Ecto neural progenitor cell (in vitro differentiated cells): ENCODE results near the gene DAPK1.

Source experiments
- DNase-seq: peaks from one replicate; pipeline ENCODE4 v3.0.0-alpha.2; 2018; ENCODE audit warnings: low spot score

Gene DAPK1

DNA sequence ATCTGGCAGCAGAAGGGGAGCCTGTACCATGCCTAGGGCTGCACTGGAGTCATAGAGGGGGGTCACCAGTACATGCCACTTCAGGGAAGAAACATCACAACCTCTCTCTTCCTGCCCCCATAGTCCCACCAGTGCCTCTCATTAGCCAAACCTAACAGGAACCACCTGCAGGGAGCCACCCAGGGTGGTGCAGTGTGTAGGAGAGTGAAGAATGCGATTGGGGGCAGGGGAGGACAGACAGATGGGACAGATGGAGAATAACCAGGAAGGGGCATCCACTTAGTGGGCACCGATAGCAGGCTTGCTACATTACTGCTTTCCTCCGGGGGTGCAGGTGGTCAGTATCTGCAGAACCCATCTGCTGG is 19.2 kb downstream of the DAPK1 start:
- DNase-seq = peak; percentile 29

DNA sequence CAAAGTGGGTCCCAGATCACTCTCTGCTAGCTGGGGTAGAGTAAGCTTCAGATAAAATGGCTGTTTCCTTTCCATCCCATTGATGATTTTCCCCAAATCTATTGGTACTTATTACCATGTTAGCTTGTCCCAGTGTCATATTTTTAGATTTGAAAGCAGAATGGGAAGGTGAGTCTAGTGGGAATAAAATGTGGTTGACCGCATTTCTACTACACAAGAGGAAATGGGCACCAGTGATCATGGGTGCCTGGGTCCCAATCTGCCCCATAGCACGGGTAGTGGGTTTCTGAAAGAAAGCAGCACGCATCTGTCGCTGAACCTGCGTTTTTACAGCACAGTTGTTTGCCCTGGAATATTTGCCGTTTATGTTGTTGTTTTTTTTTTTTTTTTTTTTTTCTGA is 20.1 kb downstream of the DAPK1 start:
- no peak for DNase-seq

DNA sequence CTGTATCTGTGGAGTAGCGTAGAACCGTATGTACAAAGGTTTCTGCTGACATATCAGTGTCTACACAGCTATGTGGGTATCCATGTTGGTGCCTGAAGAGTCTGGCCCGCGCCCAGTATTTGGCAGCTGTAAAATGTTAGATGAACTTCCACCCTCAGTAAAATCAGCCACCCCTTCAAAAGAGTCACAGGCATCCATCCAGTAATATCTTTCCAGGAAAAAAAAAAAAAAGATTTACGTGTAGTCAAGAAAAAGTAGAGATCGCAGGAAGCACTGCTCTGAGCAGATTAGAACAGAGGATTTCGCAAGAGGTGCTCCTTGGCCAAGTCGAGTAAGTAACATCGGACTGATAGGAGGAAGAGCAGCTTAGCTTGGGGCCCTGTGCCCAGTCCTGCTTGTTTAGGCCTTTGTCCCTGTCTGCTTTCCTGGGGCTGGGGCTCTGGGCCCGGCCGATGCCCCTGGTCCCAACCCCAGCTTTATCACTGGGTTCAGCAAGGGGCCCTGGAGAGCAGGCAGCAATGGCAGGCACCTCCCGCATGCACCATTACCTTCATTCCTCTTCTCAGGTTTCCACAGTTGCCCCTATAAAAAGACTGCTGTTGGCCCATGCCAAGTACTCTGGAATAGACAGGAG is 21.2 kb downstream of the DAPK1 start:
- DNase-seq = no peak

DNA sequence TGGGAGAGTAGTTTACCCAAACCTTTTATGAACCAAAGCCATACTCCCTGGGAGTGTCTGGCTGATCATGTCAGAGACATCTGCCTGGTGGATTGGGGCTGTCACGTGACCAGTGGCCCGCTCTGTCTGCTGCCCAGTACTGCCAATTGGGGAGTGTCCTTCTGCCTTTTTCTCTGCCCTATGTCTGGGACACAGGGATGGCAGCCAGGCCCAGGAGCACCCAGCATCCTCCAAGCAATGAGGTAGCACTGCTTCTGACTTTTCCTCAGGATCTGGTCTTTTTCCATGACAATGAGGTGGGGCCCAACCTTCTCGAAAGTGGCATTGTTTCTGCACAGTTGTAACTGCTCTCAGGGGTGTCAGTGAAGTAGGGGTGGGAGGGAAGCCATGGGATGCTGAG is 21.8 kb downstream of the DAPK1 start:
- DNase-seq = no peak

DNA sequence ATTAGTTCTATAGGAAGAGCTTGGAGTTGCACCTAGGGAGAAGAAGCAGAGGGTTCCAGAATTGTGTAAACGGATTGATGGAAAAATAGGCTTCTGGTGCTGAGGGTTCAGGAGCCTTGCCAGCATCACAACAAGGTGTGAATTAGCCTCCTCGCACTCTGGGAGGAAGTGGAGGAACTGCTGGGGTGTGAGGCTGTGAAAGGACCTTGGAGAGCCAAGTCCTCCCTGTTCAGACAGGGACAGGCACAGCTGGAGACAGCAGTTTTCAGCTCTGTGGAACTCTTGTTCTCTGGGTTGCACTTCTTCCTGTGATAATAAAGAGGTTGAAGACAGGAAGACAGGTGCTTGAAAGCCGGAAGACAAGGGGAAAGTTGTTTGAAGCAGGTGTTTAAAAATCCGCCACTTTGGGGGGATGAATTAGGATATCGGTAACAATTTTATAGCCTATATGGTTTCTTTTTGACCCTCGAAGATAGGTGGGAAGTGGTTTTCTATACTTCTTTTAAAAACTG is 22.6 kb downstream of the DAPK1 start:
- DNase-seq = no peak

DNA sequence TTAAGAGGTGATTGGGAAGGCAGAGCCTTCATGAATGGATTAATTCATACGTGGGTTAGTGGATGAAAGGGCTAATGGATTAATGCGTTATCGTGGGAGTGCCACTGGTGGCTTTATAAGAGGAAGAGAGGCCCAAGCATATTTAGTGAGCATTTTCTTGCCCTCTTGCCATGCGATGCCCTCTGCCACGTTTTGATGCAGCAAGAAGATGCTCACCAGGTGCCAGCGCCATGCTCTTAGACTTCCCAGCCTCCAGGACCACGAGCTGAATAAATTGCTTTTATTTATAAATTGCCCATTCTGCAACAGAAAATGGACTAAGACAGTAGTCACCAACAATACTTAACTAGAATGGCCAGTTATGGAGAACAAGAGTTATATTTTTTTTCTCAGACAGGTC is 24.2 kb downstream of the DAPK1 start:
- no peak for DNase-seq

DNA sequence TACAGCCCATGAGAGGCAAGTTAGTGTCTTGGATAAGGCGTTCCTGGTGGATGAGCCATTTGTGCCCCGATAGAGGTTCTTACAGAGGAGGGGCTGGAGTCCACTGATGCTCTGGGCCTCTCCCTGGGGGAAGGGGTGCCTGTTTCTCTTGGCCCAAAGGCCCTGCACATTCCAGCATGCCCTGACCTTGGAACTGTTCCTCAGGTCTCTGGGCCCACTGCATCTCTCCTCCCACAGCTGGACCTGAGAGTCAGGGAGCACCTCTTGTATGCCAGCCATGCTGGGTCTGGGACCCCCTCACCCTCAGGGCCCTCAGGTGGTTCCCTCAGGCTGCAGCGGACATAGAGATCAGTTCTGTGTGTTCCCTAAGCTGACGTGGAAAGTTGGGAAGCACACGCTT is 26.4 kb downstream of the DAPK1 start:
- no peak for DNase-seq

DNA sequence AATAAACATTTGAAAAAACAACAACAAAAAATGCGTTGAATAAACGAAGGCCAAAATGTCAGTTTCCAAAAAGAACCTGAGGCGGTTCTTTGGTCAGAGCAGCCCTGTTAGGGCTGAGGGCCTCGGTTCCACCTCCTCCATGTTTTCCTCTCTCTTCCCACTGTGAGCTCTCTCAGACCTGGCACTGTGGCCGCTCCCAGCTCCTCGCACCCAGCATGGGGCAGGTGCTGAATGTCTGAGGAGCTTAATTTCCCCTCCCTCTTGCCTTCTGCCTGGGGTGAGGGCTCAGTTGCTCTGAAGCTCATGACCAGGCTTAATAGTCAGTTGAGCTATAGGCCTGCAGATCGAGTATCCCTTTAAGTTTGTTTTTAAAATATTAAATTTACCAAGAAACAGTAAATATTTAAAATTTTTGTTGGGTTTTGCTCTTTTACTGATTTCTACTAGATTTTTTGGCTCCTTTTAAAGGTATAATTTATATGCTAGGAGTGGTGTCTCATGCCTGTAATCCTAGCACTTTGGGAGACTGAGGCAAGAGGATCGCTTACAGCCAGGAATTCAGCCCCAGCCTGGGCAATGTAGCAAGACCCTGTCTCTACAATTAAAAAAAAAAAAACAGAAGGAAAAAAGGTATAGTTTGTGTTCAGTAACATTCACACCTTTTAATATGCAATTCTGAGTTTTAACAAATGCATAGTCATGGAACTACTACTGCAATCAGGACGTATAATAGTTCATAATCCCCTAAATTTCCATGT is 28.1 kb downstream of the DAPK1 start:
- no peak for DNase-seq

DNA sequence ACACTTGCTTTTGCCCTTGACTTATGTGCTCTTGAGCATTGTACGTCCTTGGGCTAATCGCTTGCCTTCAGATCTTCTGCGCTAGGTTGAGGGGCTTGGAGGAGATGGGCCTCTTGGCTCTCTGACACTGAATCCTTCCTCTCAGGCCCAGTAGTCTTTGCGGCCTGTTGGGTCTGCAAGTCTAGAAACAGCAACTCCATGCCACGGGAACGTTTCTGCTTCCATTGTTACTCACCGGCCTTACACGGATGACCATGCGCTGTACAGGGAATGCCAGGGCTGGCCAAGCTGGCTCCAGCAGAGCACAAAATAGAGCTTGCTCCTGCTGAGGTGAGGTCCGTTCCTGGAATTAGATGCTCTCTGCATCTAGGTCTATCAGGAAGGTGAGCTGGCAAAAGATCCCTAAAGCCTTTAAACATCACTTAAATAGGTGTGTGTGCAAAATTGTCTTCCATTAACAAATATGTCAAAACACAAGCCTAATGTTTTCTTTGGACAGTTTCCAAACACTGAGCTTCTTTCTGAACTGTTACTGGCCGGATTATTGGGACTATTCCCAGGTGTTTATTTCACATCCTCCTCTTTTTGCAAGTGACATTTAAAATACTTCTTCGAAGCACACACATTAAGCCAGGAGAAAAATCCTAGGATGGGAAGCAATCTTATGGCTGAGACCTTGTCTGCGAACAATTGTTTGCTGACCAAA is 29.7 kb downstream of the DAPK1 start:
- no peak for DNase-seq

DNA sequence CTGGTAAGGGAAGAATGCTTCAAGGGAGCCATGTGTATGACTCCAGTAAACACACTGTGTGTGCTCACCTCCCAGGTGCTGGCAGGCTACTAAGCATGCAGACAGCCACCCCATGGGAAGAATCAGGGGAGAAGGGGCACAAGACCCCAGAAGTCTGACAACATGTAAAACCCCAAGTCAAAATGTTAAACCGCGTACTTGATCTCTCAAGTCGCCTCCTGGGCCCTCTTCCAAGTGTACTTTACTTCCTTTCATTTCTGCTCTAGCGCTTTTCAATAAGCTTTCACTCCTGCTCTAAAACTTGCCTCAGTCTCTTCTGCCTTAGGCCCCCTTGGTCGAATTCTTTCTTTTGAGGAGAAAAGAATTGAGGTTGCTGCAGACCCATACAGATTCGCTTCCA is 31.3 kb downstream of the DAPK1 start:
- no peak for DNase-seq

DNA sequence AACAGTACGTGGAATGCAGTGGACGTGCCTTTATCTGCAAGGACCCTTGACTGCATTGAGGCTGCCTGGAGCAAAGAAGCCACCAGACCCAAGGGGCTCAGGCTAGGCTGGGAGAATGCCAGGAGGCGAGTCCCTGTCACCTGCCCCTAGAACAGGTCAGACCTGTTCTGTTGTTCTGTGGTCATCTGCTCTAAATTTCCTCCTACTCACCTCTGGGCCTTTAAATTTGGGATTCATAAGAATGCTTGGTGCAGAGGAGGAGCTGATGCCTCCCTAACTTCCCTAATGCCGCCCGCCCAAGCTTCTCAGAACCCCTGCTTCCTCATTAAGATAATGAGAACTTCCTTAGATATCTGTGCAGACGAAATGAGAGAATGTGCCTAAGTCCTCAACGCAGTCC is 32.0 kb downstream of the DAPK1 start:
- DNase-seq = no peak

DNA sequence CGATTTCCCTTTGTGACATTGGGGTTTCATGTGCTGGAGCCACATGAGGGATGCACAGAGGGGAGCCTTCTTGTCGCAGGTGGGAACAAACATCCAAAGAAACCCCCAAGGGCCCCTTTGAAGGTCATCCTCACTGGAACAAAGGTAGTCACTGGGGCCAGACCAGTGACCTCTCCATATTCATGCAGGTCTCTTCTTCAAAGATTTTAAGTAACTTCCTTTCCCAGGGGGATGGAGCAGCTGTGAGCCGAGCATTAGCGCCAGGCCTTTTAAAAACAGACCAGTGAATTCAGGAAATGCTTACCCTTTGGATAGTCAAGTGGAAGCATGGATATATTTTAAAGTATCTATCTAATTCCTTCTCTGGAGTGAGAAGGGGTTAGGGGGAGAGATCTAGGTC is 33.0 kb downstream of the DAPK1 start:
- DNase-seq = no peak

DNA sequence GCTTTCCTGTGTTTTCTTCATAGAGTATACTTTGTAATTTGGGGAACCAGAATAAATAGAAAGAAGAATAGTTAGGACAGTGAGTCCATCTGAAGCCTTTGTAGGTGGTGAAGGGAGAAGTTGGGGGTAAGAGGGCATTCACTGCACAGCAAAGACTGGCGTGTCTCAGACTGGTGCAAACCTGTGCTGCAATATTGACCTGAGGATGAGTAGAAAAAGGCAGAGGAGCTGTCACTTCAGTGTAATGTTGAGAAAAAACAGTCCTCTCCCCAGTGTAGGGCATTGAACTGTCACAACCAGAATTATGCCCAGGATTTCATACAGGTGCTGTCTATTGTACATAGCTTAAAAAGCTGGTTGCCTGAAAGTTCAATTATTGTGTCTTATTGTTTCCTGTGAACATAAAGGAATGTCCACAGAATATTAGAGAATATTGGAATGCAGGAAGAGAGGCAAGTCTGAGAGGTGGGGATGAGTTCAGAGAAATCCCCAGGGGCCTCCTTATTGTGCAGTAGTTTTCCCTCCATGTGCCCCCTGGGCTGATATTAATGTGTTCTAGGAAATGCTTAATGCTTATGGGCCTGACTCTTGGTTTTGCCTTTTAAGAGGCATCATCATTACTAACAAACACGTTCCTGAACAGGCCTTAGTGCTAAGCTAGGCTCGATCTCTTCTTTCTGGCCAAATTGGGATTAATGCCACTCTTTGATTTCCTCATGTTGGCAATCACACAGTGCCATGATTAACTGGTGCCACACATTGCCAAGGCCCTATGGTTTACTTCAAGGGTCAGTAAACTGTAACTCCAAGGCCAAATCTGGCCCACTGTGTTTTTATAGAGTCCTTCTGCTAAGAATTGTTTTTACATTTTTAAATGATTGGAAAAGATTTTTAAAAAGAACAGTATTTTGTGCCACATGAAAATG is 34.0 kb downstream of the DAPK1 start:
- no peak for DNase-seq

DNA sequence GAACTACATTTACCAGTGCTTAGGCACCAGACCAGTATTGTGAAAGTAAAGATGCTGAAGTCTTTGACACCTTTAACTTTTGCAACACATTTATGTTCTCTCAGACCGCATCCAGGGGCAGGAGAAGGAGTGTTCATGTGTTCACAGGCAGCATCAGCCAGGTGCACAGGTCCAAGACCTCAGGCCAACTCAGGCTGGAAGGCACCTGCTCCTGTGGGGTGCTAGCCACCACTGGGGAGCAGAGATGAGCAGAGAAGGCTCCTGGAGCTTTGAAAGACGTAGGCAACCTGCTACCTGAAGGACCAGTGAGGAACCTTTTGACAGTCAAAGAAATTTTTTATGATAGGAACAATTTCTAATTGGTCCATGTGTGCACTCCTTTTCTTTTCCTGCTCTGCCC is 35.6 kb downstream of the DAPK1 start:
- DNase-seq = no peak

DNA sequence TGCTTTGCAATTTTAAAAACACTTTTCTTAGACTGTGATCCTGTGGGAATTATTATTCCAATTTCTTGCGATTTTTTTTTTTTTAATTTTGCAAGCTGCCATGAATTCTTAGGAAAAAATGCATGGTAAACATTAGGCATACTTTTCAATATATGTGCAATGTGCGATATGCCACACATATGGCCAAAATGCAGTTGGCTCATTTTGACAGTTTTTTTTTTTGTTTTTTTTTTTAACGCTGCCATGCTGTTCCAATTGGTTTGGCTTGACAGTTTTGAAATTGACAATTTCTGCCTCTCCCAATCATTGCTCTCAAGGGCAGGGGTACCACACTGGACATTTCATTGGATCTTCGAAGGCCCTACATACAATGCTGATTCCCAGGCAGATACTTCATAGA is 36.4 kb downstream of the DAPK1 start:
- no peak for DNase-seq

DNA sequence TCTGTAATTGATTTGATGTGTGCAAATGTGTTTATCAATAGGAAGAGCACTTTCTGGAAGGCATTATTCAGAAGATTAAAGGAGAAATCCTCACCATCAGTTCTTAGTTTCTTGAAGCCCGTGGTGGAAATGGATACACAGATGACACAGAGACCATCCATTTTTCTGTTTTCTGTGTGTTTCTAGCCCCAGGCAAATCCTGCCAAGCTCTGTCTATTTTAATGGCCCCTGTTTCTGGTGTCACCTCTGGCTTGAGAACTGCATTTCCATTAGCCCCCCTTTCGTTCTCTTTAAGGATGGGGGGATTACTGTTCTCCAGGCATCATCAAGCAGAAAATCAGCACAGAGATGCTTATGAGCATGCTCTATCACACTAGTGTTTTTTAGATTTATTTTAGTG is 37.3 kb downstream of the DAPK1 start:
- DNase-seq = no peak

DNA sequence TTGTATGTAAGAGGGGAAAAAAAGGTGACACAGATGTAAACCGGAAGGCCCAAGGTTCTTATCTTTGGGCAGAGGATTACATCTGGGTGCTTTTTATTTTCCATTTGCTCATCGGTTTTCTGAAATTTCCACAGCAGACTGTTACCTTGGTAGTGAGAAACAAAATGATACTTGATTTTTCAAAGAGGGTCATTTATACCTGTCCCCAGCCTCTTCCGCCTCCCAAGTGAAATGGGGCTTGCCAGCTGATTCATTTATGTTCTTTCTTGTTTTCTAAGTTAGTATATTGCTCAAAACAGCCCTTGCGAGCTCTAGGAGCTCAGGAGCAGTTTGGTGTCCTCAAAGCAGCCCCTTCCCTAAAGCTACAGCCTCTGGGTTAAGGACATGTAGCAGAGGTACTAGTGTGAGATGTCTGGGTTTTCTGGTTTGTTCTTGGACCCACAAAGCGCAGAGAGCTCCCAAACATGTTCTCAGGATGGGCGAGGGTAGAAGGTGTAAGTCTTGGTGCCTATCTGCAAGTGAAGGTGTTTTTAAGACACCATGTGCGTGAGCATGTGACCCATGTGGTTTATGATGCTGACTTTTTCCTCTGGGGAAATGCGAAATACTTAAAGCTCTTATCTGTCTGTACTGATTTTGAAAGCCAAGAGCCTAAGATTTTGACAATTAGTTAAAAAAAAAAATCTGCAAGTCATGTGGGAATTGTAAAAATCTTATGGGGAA is 38.3 kb downstream of the DAPK1 start:
- no peak for DNase-seq

DNA sequence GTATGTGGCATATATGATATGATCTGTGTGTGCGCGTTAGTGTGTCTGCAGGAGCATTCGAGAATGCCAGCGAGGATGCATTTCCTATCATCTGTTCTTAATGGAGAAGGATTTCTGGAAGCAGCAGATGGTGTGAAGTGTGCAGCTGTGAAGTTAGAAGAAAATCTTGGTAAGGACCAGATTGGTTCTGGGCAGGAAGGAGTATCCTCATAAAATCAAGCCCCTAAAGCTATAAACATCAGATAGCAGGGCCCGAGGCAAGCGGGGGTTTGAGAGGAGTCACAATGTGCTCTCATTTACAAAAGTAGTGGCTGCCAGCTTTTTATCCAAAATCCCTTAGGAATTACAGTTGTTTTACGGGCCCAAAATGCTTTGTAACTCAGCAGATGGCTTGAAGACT is 40.0 kb downstream of the DAPK1 start:
- no peak for DNase-seq

DNA sequence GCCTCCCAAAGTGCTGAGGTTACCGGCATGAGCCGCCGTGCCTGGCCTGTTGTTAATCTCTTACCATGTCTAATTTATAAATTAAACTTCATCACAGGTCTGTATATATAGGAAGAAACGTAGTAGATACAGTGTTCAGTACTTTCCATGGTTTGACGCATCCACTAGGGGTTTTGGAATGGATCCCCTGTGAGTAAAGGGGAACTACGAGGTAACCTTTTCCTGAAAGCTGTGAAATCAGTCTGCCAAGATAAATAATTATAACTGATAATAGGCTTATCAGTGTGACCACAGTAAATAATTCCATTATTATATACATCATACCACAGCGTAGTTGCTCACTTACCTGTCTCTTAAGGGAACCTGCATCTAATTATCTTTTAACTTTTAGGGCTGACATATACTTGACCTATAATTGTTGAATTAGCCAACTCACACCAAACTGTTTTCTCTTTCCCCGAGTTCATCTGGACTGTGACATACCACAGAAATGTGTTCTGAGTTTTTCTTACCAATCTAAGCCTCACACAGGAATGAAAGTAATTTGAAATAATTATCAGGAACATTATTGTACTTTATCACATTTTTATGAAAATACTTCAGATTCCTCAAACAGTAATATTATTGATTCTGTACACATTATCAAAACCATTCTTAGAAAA is 42.9 kb downstream of the DAPK1 start:
- DNase-seq = no peak

DNA sequence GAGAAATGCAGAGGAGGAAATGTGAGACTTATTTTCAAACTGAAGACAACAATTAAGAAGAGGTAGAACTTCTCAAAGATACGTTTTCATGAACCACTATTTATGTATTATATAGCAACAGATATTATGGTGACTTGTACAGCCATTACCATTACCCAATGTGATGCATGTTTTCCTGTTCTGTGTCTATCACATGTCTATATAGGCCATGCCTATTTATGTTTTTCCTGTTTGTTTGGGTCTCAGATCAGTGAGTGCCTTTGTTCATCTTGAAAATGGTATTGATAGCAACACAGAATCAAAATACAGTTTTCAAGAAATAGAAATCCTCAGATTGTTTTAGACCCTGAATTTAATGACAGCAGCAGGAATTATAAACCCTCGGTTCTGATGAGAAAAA is 44.0 kb downstream of the DAPK1 start:
- DNase-seq = no peak

DNA sequence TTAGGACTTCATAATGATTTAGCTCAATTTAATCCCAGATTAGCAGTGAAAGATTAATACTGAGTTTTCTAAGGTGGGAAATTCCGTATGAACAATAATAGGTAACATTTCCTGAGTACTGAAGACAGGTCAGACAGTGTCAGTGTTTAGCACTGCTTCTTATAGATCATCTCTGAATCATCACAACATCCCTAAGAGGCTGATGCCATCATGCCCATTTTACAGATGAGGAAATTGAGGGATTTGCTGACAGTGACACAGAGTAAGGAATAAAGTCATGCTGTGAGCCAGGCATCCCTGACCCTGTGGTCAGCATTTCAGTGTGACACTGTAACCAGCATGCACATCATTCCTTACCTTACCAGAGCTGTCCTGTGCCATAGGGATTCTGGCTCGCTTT is 44.5 kb downstream of the DAPK1 start:
- no peak for DNase-seq
